Endometrial microvascular endothelial cells (primary cell): ENCODE data around the gene DENND4B. TPM values are rescaled to one million over a fixed set of nuclear protein-coding genes. Genes with fewer than 3 reads are reported as not detected.

Source experiments
- in situ Hi-C: cut with HindIII; loops from 2 replicates; pipeline ENCODE4 v1.10.0; 2017; ENCODE audit warnings: low sequenced_read_pairs, low pct_unique_long_range_greater_than_20kb; ENCODE audit errors: inconsistent ontology term
- total RNA-seq: library from RNA; depleted of rRNA; stranded (reverse); fragments of >200 nt; gene quantifications from one replicate; pipeline ENCODE4 v1.2.3, GENCODE V29; 2015; ENCODE audit errors: inconsistent ontology term

Gene DENND4B
- total RNA-seq, 1 donor from 2014 or later = 15.6 TPM

DNA sequence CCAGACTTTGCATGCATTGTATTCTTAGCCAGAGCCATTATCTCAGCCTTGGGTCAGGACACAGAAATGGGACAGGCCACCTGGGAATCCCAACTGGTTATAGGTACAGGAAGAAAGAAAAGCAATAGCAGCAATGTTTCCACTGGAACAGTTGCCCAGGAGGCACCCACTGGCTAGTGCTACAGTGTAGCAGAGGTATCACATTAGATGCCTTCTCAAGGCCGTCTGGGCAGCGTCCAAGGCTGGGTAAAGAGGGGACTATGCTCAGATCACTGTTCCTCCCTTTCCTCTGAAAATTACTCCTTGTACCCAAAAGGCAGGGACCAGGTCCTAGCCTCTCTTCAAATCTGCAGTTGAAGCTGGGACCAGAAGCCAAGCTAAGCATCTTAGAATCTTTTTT is 23.8 kb upstream of the DENND4B start:
- in situ Hi-C loops = no loop called here

DNA sequence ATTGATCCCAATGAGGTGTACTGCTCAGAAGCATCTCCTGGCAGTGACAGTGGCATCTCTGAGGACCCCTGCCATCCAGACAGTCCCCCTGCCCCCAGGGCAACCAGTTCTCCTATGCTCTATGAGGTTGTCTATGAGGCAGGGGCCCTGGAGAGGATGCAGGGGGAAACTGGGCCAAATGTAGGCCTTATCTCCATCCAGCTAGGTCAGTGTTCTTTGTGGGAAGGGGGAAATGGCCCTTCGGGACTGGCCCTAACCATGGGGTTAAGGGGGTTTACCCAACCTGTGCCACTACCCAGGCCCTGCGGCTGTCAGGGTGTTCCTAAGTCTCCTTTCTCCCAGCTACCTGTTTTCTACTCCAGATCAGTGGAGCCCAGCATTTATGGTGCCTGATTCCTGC is 22.5 kb upstream of the DENND4B start:
- in situ Hi-C loops = loop anchor here (10.0 kb wide), 1 partner anchor 154 kb away; no protein-coding TSS in a partner anchor

DNA sequence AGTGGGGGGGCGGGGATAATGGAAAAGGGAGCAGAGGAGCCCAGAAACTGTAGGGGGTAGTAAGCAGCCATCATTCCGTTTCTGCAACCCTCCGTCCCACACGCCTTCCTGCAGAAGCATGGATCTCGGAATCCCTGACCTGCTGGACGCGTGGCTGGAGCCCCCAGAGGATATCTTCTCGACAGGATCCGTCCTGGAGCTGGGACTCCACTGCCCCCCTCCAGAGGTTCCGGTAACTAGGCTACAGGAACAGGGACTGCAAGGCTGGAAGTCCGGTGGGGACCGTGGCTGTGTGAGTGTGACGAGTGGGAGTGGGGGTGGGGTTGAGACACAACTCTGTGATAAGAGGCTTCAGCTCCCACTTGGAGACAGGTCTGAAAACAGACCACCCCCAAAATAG is 21.9 kb upstream of the DENND4B start:
- in situ Hi-C loops = loop anchor here (10.0 kb wide), 1 partner anchor 154 kb away; no protein-coding TSS in a partner anchor

DNA sequence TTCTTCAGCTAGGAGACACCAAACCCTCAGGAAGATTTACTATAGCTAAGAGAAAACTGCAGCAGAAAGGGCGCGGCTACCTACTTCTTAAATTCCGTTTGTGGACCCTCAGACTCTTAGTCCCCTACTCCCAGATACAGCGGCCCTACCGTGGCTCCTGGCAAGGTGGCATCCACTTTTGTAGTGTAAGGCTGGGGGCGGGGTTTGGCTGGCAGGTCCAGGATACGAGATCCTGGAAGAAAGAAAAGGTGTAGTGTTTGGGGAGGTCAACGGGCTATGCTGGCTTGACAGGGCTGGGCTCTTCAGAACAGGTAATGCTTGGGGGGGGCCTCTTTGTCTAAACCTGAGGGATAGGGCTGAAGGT is 21.5 kb upstream of the DENND4B start:
- in situ Hi-C loops = loop anchor here (10.0 kb wide), 1 partner anchor 153 kb away; no protein-coding TSS in a partner anchor

DNA sequence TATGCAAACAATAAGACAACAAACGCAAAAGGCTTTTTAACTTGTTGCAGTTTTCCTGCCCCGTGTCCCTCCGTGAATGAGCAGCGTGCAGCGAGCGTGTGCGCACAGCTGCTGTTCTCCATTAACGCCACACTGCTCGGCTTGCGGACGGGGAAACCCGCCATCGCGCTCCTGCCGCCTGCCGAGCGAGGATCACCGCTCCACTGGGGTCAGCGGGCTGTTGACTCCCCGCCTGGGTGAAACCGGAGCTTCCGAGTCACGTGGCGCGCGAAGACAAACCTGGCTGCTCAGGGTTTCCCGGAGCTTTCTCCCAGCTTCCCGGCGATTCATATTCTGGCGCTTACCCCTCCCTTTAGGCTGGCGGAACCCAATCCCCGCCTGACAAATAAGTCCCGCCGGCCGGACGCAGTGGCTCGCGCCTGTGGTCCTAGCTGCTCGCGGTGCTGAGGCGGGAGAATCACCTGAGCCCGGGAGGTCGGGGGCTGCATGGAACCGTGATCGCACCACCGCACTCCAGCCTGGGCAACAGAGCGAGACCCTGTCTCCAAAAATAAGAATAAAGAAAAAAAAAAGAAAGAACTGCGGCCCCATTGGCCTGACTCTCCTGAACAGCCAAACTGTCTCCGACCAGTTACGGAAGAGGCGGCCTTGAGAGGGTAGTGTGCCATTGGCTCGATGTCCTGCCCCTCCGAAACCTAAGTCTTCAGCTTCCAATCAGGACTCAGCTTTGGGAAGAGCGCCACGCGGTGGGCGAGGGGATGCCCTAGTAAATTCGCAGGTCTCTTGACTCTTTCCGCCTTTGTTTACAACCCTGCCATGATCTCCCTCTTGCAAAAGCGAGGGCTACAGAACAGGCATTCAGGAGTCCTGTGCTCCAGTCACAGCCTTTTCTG is 20.8 kb upstream of the DENND4B start, which contains the start of gene CREB3L4:
TSS of gene CREB3L4 (plus strand) at position 796 of the 893 bp plus-strand sequence. CDS start 624 bp downstream, outside the sequence.
- in situ Hi-C loops = loop anchor here (10.0 kb wide), 1 partner anchor 153 kb away; no protein-coding TSS in a partner anchor

DNA sequence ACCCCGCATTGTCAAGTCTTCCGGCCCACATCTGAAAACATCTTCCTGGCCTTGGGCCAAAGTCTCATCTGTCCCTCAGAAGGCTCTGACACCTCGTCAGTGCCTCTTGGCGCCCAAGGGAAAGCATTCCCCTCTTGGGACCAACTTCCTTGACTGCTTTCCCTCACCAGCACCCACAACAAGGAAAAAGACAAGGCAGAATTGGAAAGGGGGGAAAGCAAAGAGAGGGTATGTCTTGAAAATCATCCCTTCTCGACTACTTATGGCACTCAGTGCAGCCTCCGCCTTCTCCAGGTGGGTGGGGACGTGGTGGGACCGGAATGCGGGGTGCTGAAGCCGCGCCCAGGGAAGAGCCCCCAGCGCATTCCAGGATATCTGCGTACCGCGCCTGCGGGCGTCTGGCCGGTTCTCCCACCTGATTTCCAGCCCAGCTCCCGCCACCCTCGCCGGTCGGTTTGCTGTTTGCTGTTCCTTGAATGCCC is 17.4 kb upstream of the DENND4B start:
- in situ Hi-C loops = loop anchor here (10.0 kb wide), 1 partner anchor 149 kb away; no protein-coding TSS in a partner anchor

DNA sequence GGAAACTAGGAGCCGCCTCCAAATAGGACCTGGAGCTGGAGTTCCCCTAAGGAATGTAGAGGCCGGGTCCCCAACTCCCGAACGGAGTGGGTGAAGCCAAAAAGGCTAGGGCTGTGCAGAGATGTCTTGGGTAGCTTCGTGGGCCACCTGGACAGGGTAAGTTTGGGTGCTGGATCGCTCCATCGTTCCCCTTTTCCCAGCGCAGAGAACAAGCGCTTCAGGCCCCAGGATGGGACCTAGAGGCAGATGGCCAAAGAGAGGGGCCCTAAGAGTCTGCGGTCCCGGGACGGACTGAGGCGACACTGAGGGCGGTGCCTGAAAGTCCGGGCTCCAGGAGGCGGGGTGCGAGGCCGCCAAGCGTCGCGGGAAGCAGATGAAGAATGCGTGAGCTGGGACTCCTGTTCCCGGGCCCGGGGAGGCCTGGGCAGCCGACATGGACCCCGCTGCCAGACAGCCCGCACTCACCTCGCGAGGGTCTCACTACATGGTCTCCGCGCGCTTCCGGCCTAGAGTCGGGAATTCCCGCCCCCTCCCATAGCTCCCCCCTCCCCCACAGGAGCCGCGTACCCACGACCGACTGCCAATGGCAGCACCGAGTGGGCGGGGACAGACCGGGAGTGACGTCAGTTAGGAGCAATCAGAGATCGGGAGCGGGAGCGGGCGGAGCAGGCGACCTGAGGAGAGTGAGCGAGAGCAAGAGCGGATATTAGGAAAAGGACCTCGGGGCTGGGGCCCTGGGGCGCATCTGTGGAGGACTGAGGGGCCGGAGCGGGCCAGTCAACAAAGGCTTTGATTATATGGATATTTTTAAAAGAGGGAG is 16.7 kb upstream of the DENND4B start, which contains the start of gene SLC39A1:
TSS of gene SLC39A1 (minus strand) at position 508 of the 820 bp plus-strand sequence. CDS start 822 bp downstream, outside the sequence.
- in situ Hi-C loops = loop anchor here (10.0 kb wide), 1 partner anchor 148 kb away; no protein-coding TSS in a partner anchor

DNA sequence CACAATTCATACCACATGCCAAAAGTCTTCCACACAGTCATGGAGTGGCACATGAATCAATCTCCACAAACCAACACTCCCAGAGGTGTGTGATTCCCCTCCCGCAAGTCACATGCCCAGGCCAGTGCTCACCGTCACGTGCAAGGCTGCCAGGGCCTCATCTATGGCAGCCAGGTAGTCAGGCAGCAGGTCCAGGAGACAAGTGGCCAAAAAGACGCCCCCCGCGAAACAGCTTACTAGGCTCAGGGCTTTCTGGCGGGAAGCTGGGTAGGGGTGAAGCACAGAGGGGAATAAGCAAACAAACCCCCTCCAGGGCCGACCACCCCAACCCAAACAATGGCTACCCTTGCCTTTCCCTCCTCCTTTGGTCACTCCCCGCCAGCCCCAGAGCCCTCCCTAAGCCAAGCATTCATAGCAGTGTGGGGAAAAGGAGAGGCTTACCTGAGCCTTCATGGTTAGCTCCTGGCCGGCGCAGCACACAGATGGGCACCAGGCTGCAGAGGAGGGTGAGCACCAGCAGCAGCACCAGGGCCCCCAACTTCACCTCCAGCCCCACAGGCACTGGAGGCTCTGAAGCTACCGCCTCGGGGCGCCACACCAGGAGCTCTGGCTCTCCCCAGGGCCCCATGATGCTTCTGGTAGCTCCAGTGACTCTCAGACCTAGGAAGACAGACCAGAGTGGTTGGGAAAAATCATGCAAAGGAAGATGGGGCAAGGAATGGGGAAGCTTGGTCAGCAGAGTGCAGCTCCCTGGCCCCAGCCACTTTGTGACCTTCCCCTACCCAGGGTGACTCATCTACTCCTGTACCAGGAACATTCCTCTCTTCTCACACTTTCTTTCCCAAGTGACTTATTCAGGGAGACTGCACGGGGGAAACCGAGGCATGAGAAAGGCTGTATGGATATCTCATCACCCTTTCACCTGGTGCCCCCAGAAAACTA is 15.8 kb upstream of the DENND4B start:
- in situ Hi-C loops = loop anchor here (10.0 kb wide), 1 partner anchor 148 kb away; no protein-coding TSS in a partner anchor

DNA sequence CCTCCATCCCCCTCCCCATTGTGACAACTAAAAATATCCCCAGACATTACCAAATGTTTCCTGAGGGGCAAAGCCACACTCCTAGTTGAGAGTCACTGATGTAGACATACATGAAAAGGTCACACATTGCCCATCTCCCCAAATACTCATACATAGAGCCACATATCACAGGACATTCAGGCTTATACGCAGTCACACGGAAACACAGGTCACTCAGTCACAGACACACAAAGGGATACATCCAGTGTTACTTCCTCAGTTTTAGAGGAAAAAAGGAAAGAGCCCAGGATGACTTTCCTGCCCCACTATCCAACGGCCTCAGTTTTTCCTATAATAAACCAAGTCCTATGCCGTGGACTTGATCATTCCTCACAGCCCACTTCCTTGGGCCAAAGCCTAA is 14.9 kb upstream of the DENND4B start:
- in situ Hi-C loops = loop anchor here (10.0 kb wide), 1 partner anchor 147 kb away; no protein-coding TSS in a partner anchor

DNA sequence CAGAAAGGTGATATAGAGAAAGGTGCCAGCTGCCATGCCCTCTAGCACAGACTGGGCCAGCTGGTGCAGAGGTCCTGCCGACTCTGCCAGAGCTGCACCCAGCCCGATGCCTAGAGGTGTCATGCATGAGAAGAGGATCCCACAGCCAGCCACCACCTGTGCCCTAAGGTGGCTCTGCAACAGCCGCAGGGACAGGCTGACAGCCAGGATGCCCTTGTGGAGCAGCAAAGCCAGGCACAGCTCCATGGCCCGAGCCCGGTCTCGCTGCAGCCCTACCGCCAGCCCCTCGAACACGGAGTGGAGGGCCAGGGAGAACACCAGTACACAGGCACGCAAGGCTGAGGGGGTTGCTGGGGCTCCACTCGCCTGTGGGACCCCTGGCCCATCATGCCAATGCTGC is 13.7 kb upstream of the DENND4B start:
- in situ Hi-C loops = loop anchor here (10.0 kb wide), 1 partner anchor 145 kb away; no protein-coding TSS in a partner anchor

DNA sequence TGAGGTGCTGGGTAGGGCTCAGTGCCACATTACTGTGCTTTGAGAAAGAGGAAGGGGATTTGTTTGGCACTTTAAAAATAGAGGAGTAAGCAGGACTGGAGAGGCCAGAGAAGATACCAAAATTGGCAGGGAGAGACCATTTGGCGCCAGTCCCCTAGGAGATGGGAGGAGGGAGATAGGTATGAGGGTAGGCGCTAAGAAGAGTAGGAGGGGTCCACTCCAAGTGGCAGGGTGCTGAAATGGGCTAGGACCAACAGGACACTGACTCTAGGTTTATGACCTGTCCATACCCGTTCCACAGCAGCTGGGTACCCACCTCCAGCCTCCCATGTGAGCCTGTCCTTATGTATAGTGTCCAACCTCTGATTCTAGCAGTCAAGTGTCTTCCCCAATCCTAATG is 12.9 kb upstream of the DENND4B start:
- in situ Hi-C loops = no loop called here

DNA sequence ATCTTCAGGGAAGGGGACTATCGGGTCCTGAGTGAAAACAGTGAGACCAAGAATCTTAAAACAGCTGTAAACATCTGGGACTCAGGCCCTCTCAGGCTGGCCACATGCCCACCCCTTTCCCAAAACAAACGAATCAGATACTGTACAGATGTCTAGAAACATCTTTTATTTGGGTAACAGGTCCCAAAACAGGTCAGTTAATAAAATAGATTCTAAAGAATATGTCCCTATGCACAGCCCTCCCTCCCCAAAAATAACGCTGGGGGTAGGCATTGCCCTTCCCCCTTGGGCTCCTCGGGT is 12.4 kb upstream of the DENND4B start:
- in situ Hi-C loops = no loop called here

DNA sequence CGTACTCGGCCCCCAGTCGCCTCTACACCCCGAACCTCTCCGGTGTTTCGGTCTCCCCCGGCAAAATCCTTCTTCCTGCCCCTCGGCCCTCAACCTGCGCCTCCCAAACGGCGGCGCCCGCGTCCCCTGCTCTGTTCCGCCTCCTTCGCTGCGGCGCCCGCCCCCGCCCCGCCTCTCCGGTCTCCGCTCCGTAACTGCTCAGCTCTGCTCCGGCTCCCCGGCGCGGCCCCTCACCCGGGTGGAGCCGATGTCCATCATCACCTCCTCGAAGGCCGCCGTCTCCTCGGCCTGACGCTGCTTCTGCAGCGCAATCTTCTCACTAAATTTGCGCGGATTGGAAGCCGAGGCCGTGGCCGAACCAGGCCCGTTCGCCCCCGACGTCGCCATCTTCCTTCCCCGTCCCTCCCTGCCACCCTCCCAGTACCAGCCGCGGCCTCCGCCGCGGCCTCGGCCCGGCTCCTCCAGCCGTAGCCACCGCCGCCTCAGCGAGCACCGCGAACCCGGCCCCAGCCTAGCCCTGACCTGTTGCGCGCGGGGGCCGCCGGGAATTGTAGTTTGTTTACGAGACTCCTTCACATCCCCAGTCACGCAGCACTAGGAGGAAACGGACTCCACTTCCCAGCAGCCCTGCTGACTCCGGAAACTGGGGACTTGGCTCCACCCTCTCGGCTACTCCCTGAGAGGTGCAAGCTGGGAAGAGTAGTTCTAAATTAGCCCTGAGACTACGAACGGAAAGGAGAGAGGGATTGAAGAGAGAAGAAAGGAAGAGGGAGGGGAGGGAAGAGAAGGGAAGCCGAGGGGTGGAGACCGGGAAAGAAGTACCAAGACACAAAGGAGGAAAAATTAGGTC is 11.8 kb upstream of the DENND4B start, which contains the start of gene CRTC2:
TSS of gene CRTC2 (minus strand) at position 502 of the 850 bp plus-strand sequence. CDS start at position 387, 115 bp downstream.
- in situ Hi-C loops = no loop called here

DNA sequence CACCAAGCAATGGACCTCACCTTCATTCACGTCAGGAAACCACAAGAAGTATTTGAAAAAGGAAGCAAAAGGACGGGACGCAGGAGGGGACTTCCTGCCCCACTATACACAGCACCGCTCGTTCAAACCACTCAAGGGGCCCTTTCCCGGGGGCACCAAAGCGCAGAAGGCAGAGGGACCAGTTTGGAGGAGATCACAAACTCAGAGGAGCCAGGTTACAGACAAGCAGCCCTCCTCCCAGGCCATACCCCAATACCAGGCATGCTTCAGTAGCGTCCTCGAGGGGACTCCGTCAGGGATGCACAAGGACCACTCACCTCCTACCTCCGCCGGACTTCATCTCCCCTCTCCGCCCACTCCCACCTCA is 11.2 kb upstream of the DENND4B start:
- in situ Hi-C loops = no loop called here

DNA sequence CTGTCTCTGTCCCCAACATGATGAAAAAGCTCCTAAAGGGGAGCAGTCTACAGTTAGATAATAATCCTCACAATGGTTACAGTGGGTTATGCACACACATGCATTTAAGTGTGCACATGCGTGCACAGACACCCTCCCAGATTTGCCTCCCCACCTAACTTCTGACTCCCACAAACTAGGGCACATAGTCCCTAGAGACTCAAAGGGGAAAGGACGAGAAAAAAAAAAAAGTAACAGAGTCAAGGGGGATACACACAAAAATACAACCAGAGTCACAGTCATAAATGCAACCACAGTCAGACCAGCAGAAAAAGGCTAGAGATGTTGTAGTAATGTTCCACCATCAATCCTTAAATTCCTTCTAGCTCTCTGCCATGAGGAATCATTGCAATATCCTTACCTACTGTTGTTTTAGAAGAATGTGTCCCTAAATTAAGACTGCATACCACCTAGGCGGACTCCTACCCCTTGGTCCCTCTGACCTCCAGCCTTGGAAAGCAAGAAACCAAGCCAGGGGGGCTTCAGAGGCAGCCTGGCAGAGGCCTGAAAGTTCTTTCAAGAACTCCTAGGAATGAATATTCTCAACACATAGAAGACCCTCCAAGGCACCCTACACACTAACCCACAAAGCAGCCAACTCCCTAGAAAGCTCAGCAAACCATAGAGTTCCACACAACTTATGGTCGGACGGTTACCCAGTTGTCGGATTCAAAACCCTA is 10.6 kb upstream of the DENND4B start:
- in situ Hi-C loops = no loop called here

DNA sequence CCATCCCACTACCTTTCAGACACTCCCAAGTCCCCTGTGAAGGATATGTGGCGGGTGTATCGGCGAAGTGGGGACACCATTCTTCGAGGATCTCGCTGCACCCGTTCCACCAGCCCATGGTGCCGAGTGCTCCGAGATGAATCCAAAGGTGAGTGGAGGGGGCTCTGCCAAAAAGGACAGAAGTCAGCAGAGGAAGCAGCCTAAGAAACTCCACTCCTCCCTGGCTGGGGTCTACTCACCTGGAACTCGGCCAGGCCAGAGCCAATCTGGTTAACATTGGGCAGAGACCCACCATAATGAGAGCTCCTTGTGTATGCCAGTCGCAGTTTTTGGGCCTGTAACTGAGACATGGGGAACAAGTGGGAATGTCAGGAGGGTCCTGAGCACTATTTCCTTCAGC is 8.3 kb upstream of the DENND4B start:
- in situ Hi-C loops = no loop called here
